HG02870 (cell line): ENCODE data around the gene PGBD2.
"Not testable (repeated sequence)": the region's sequence is repeated elsewhere in the genome, so short reads cannot be mapped to it uniquely, and the experiment has no call there.

Experiments
- ATAC-seq: cut with Tn5 transposase; IDR thresholded peaks from one replicate; pipeline ENCODE4 v1.9.1; 2021; ENCODE audit warnings: mild to moderate bottlenecking, moderate library complexity; ENCODE audit not compliant: unreplicated experiment

Gene PGBD2, protein sequence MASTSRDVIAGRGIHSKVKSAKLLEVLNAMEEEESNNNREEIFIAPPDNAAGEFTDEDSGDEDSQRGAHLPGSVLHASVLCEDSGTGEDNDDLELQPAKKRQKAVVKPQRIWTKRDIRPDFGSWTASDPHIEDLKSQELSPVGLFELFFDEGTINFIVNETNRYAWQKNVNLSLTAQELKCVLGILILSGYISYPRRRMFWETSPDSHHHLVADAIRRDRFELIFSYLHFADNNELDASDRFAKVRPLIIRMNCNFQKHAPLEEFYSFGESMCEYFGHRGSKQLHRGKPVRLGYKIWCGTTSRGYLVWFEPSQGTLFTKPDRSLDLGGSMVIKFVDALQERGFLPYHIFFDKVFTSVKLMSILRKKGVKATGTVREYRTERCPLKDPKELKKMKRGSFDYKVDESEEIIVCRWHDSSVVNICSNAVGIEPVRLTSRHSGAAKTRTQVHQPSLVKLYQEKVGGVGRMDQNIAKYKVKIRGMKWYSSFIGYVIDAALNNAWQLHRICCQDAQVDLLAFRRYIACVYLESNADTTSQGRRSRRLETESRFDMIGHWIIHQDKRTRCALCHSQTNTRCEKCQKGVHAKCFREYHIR

GRCh38 chr1:248906009-248906752, at the start of gene PGBD2:
PGBD2 (plus strand) TSS chr1:248906235; CDS start chr1:248913863, 7,628 bp downstream.
- peak; percentile 86 for ATAC-seq

DNA sequence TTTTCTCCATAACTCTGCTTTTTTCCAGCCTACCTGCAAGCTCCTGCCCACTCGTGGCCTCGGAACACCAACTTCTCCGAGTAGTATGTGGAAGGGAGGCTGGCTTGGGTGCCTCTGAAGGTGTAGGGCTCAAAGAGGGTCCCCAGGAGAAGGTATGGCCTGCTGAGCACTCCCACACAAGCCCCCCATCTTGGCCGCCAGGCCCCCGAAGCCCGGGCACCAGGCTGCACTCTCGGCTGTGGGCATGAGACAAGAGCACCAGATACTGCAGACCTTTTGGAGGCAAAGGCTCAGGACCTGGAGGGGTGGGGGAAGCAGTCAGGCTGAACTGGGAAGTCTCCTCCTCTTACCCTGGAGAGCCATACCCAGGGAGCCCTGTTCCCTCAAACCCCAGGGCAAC, 48.8 kb upstream of the PGBD2 start:
- no peak for ATAC-seq

- ATAC-seq, result no peak
Observed at GRCh38 chr1:248857749-248858095, 48.3 kb upstream of the PGBD2 start.

GRCh38 chr1:248858096-248858890, 47.7 kb upstream of the PGBD2 start:
- ATAC-seq, result peak; percentile 36

GRCh38 chr1:248858891-248859889, 46.8 kb upstream of the PGBD2 start, which contains the start of gene ZNF692:
ZNF692 (minus strand) TSS chr1:248859085; CDS start chr1:248858309, 776 bp downstream.
- peak; percentile 70 for ATAC-seq

GRCh38 chr1:248860007-248860406, 46.0 kb upstream of the PGBD2 start:
- no peak for ATAC-seq

DNA sequence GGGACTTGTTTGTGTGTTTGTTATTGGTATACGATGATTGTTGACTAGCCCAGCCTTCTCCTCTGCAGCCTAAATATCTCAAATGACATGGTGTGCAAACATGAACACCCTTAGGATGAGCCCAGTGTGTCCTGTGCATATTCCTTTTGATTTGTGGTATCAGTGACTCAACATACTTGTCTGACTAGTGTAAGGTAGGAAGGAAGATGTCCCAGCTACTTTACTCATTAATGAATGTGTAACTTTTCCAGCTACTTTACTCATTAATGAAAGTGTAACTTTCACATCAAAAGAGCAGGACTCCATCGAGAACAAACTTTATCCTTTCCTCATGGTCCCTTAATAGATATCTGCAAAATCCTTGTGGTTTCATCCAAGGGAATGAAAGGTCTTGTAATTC, 44.4 kb upstream of the PGBD2 start:
- no peak for ATAC-seq

DNA sequence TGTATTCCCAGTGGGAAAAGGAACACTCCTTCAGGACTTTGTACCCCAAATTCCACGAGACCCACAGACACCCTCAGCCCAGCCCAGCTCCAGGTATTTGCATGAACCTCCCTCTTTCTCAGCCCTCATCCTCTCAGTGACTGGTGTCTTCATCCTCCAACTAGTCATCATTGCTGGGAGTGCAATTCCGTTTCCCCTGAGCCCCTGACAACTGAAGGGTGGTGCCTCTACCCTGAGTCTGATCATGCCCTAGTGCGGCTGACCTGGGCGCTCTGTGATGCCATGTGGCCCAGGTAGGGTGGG, 43.4 kb upstream of the PGBD2 start:
- ATAC-seq, result peak; percentile 8

DNA sequence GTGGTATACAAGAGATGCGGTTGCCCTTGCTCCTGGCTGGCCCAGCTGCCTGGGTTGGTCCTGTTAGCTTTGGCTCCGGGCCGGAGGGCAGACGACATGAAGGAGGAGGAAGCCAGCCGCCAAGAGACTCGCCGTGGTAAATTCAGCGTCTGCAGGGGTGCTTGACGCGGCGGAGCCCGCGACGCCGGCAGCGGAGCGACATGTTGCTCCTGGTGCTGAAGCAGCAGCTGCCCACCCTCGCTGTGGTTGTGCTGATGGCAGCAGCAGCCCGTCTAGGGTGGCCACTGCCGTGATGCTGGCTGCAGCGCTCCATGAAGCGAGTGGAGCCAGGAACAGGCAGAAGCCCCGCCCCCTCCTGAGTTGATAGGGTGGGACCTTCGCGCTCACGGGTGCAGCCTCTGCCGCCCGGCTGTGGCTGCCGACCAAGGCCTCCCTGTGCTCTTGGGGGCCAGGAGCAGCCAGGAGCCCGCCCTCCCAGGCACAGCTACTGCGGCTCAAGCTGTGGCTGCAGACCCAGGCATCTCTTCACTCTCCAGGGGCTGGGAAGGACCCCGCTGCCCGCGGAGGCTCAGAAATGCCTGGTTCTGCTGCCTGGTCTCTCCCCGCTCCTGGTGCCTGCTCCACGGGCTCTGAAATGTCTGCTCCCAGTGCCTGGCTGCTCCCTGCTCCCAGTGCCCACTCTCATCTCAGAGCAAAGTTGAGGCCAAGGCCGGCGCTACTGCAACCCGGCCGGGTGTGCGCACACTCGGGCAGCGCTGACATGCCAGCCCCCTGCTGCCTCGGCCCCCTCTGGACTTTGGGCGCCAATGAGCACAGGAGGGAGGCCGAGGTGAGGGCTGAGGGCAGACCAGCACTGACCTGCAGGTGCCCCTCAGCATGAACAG, 42.8 kb upstream of the PGBD2 start:
- ATAC-seq, result peak; percentile 62

DNA sequence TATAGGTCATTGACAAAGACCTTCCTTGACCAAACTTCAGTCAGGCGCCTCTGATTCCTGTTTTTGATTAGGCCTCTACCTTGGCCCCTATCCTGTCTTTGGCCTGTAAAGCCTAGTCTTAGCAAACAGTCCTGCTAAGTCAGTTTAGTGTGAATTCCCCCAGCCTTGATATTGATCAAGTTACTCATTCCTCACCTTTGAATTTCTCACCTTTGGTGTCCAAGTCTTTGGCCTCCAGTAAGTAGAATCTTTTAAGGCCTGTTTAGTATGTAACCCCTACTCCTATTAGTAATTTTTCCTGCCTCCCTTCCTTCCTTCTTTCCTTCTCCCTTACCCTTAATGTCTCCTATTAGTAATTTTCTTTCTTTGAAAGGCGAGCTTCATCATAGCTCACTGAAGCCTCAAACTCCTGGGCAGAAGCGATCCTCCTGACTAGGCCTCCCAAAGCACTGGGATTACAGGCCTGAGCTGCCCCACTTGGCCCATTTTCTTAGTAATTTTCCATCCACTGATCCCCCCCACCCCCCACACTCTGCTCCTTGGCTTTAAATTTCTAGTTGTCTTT, 34.1 kb upstream of the PGBD2 start:
- no peak for ATAC-seq

GRCh38 chr1:248872752-248873408, 33.2 kb upstream of the PGBD2 start:
- peak; percentile 33 for ATAC-seq

DNA sequence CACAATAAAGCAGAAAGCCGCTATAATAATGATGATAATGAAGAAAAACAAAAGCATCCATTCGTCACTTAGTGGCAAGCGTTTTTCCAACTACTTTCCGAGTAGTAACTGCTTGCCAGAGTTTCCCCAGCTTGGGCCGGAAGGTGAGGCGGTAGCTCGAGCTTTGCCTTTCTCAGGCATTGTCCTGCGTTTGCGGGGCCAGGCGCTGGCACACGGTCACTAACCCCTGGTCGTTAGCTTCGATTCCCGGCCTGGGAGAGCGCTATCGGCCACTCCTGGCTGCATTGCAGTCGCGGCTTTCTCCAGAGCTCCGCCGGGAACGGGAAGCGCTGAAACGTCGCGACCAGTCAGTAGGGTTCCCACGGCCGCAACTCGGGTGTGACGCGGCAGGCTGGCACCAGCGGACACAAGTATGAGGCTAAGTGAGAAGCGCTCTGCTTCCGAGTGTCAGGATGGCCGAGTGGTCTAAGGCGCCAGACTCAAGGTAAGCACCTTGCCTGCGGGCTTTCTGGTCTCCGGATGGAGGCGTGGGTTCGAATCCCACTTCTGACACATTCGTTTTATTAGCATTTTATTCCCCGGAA, 32.5 kb upstream of the PGBD2 start:
- peak; percentile 74 for ATAC-seq

DNA sequence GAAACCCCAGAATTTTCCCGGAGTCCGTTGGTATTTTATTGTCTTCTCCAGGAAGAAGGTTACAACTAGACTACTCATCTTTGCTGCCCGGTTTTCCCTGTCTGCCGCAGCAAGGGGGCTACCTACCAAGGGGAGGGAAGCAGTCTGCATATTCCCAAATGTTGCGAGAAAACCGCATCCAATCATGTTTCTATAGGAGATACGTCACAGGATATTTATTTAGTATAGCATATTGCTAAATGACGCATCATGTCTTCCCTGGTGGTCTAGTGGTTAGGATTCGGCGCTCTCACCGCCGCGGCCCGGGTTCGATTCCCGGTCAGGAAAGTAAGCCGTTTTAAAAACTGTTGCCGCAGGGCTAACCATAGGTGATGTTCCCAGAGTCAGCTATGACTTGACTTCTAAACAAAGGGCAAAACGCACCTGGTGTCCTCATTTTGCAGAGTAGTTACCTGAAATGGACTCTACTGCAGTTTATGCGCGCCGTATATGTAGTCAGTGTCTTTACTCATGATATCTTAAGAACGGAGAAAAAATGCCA, 32.0 kb upstream of the PGBD2 start:
- peak; percentile 64 for ATAC-seq

GRCh38 chr1:248881261-248881660, 24.8 kb upstream of the PGBD2 start:
- no peak for ATAC-seq

GRCh38 chr1:248882427-248882826, 23.6 kb upstream of the PGBD2 start:
- not testable (repeated sequence) for ATAC-seq

- no peak for ATAC-seq
Observed at GRCh38 chr1:248884632-248885295, 21.3 kb upstream of the PGBD2 start.

DNA sequence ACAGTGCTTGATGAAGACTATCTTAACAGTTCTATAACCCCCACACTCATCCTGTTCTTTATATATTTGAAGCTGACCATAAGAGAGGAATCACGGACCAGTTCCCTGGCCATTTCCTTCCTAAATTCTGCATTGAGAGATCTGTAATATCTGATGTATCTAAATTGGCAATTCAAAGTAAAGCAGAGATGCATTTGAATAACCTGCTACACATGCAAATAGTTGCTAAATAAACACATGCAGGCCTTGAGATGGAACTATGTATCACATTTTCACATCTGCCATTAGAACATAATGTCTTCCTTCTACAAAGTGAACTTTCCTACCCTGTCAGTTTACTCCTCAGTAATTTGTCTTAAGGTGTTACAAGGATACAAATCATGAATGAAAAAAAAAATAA, 20.4 kb upstream of the PGBD2 start:
- no peak for ATAC-seq
